DOHH2 (cell line): ENCODE measurements around the gene ADGRG2.

Experiments used
- EZH2phosphoT487 ChIP-seq: fragments of 200-600 bp; sonication (generic); IDR thresholded peaks from 2 replicates; pipeline ENCODE4 v1.6.1; 2017; ENCODE audit warnings: borderline replicate concordance, mild to moderate bottlenecking, antibody characterized with exemption, low read length, moderate library complexity, mixed read lengths
- TF ChIP-seq, protein P1 (sequence below): fragments of 200-600 bp; sonication (generic); IDR thresholded peaks from one replicate; pipeline ENCODE4 v1.5.1; 2014; ENCODE audit warnings: antibody characterized with exemption, mild to moderate bottlenecking, low read depth, low read length; ENCODE audit not compliant: poor library complexity, severe bottlenecking

- TF ChIP-seq, protein P1, sequence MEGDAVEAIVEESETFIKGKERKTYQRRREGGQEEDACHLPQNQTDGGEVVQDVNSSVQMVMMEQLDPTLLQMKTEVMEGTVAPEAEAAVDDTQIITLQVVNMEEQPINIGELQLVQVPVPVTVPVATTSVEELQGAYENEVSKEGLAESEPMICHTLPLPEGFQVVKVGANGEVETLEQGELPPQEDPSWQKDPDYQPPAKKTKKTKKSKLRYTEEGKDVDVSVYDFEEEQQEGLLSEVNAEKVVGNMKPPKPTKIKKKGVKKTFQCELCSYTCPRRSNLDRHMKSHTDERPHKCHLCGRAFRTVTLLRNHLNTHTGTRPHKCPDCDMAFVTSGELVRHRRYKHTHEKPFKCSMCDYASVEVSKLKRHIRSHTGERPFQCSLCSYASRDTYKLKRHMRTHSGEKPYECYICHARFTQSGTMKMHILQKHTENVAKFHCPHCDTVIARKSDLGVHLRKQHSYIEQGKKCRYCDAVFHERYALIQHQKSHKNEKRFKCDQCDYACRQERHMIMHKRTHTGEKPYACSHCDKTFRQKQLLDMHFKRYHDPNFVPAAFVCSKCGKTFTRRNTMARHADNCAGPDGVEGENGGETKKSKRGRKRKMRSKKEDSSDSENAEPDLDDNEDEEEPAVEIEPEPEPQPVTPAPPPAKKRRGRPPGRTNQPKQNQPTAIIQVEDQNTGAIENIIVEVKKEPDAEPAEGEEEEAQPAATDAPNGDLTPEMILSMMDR, result no peak
- no peak for TF ChIP-seq EZH2phosphoT487
Observed at GRCh38 chrX:18946611-18947010, 175.7 kb downstream of the ADGRG2 start.
